Heart right ventricle (tissue), 16 donors: ENCODE measurements around the gene MAP7D3. TPM values are rescaled to one million over a fixed set of nuclear protein-coding genes. Genes with fewer than 3 reads are reported as not detected.

Source experiments
- ATAC-seq, 8 donors: fragments of 200-7000 bp; cut with Tn5 transposase; one replicate each; pipeline ENCODE4 v1.9.1; 2020; ENCODE audit warnings: mild to moderate bottlenecking in 8 of 8, moderate library complexity in 8 of 8, moderate number of reproducible peaks in 1 of 8
- DNase-seq, 2 donors: peaks; one replicate each; pipeline ENCODE4 v3.0.0-alpha.2; 2020
- H3K27ac ChIP-seq, 10 donors: fragments of 200-600 bp; sonication (generic) in 2 of 10; one replicate each; pipeline versions ENCODE4 v1.5.0 to v1.8.0; 2020 to 2022; ENCODE audit warnings: mild to moderate bottlenecking in 3 of 10
- H3K27me3 ChIP-seq, 7 donors: fragments of 200-600 bp; one replicate each; pipeline ENCODE4 v1.8.0; 2021 to 2022; ENCODE audit warnings: mild to moderate bottlenecking in 2 of 7
- H3K36me3 ChIP-seq, 9 donors: fragments of 200-600 bp; sonication (generic) in 1 of 9; one replicate each; pipeline versions ENCODE4 v1.5.0 to v1.8.0; 2020 to 2022; ENCODE audit warnings: mild to moderate bottlenecking in 2 of 9
- H3K4me1 ChIP-seq, 9 donors: fragments of 200-600 bp; sonication (generic) in 1 of 9; one replicate each; pipeline versions ENCODE4 v1.5.0 to v1.8.0; 2020 to 2022; ENCODE audit warnings: mild to moderate bottlenecking in 4 of 9
- H3K4me3 ChIP-seq, 10 donors: fragments of 200-600 bp; sonication (generic) in 2 of 10; one replicate each; pipeline versions ENCODE4 v1.5.0 to v1.8.0; 2020 to 2022; ENCODE audit warnings: mild to moderate bottlenecking in 7 of 10, moderate library complexity in 2 of 10
- H3K9me3 ChIP-seq, 11 donors: fragments of 200-600 bp in 10 of 11; sonication (generic) in 2 of 11; one replicate each; pipeline versions ENCODE4 v1.5.0 to v1.8.0; 2013 to 2022; ENCODE audit warnings: mild to moderate bottlenecking in 2 of 11, control low read depth in 1 of 11, moderate library complexity in 1 of 11
- WGBS, 2 donors: extraction: QIAGEN DNeasy Blood & Tissue Kit; methylation state at CpG; one replicate each; pipeline ENCODE4 v1.1.7; 2013; ENCODE audit warnings: inconsistent platforms in 1 of 2; 5-methylcytosine and 5-hydroxymethylcytosine counted together
- intact Hi-C, 10 donors: fragments of 100-400 bp; cut with DNase I; formaldehyde crosslinking; loops; one replicate each; pipeline versions ENCODE4 v1.11.1 to v1.14.2; 2022
- polyA plus RNA-seq, 2 donors: library from polyadenylated mRNA; stranded (reverse); fragments of 200-250 nt; gene quantifications; one replicate each; pipeline ENCODE4 v1.2.3, GENCODE V29; 2013
- total RNA-seq, 10 donors: library from RNA; stranded (reverse); fragmentation: NEBNext Ultra II Directional in 3 of 10; extraction: Animal tissue kit (Norgen Biotek cat#: 25700) in 3 of 10; gene quantifications; one replicate each; pipeline versions ENCODE4 v1.2.1 to v1.2.4, GENCODE V29; 2021 to 2023
- TF ChIP-seq, protein P1 (sequence below), 9 donors: fragments of 200-600 bp; sonication (generic) in 2 of 9; IDR thresholded peaks; one replicate each; pipeline versions ENCODE4 v1.5.0 to v1.8.0; 2021 to 2022; ENCODE audit warnings: antibody characterized with exemption in 9 of 9, mild to moderate bottlenecking in 5 of 9, moderate library complexity in 1 of 9
- donor health status: Arrhythmogenic right ventricular cardiomyopathy.
- donor health status: ischemic (EF 13 %, LVEDD 7.1; RV severe dilation, severe dysfunction).
- donor health status: healthy with polysubstance abuse.
- donor health status: DM: no; HTN: yes; CAD: no.
- donor health status: DM: no; HTN: no; CAD: no.
- donor health status: ischemic (EF 25% LVEDD 6.9; RV normal size, moderate dysfunction).
- donor health status: ischemic (EF 25% LVEDD 5.7; RV mildly dilated, moderate dysfunction).
- donor health status: healthy.
- donor health status: DM: yes; HTN: yes; CAD: no.
- donor health status: Ischemic cardiomyopathy.
- donor health status: ischemic (EF 35%, LVEDD 5.7; RV mildly dilated, moderate dysfunction).
- donor health status: nonischemic (EF 11% LVEDD 7.7; RV severe dilation, severe dysfunction).
- donor health status: DM: yes; HTN: yes; CAD: no.
- donor health status: PGD.
- donor health status: ischemic (EF 29% LVEDD 5.4; RV normal size, mild dysfunction).
- donor health status: nonischemic (EF 23%, LVEDD 6.1; RV moderate dilation, normal function).

The MAP7D3 gene
- total and polyA plus RNA-seq, 12 donors: 8.1 to 16.2 (median 14.0) TPM

- Histone ChIP-seq H3K27ac (peak overlapping the region; percentile 39 to 92 (median 79)), H3K4me3 (peak overlapping the region in 9 of 10 donors; percentile 4 to 54 (median 46)), H3K36me3 (no peaks in the 10 kb centered on the region), H3K27me3 (peaks cover 0 to 28% (median 0%) of the 10 kb centered on the region in 7 donors), H3K9me3 (no peaks in the 10 kb centered on the region), H3K4me1 (peaks cover 2 to 71% (median 25%) of the 10 kb centered on the region in 9 donors)
- DNase-seq (no peak), ATAC-seq (no peak)
- 74 to 79% methylated on average over 6 of the region's 6 CpGs for WGBS, 2 donors
- intact Hi-C loops: loop anchor here in 1 of 10 donors (1.0 kb wide), 1 partner anchor 31 kb away; no protein-coding TSS in a partner anchor
- TF ChIP-seq, protein P1, sequence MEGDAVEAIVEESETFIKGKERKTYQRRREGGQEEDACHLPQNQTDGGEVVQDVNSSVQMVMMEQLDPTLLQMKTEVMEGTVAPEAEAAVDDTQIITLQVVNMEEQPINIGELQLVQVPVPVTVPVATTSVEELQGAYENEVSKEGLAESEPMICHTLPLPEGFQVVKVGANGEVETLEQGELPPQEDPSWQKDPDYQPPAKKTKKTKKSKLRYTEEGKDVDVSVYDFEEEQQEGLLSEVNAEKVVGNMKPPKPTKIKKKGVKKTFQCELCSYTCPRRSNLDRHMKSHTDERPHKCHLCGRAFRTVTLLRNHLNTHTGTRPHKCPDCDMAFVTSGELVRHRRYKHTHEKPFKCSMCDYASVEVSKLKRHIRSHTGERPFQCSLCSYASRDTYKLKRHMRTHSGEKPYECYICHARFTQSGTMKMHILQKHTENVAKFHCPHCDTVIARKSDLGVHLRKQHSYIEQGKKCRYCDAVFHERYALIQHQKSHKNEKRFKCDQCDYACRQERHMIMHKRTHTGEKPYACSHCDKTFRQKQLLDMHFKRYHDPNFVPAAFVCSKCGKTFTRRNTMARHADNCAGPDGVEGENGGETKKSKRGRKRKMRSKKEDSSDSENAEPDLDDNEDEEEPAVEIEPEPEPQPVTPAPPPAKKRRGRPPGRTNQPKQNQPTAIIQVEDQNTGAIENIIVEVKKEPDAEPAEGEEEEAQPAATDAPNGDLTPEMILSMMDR (IDR thresholded peaks at IDR 0.05): no peak
Observed at GRCh38 chrX:136198678-136199243, 52.4 kb downstream of the MAP7D3 start.

- DNase-seq (no peak), ATAC-seq (no peak)
- peak overlapping the region; percentile 56 to 92 (median 79) for H3K27ac ChIP-seq
- H3K9me3 ChIP-seq: no peaks in the 10 kb centered on the region
- intact Hi-C loops: no loop called here
- TF ChIP-seq, protein P1 (IDR thresholded peaks at IDR 0.05): no peak
- H3K4me1 ChIP-seq: peaks cover 4 to 71% (median 26%) of the 10 kb centered on the region in 9 donors
- peak overlapping the region in 9 of 10 donors; percentile 1 to 54 (median 46) for H3K4me3 ChIP-seq
- H3K36me3 ChIP-seq: no peaks in the 10 kb centered on the region
- peaks cover 0 to 28% (median 0%) of the 10 kb centered on the region in 7 donors for H3K27me3 ChIP-seq
Observed at GRCh38 chrX:136198010-136198409, 53.2 kb downstream of the MAP7D3 start.

- Histone ChIP-seq H3K36me3 (no peaks in the 10 kb centered on the region), H3K4me3 (peak overlapping the region in 8 of 10 donors; percentile 17 to 54 (median 46)), H3K27ac (peak overlapping the region; percentile 15 to 92 (median 79)), H3K27me3 (peaks cover 0 to 28% (median 0%) of the 10 kb centered on the region in 7 donors), H3K9me3 (no peaks in the 10 kb centered on the region), H3K4me1 (peaks cover 2 to 79% (median 32%) of the 10 kb centered on the region in 9 donors)
- 28 to 46% methylated on average over 7 of the region's 7 CpGs for WGBS, 2 donors
- TF ChIP-seq, protein P1 (IDR thresholded peaks at IDR 0.05): no peak
- DNase-seq (peak in 1 of 2 donors; percentile 18), ATAC-seq (peak in 7 of 8 donors; percentile 21 to 64 (median 43))
- intact Hi-C loops: no loop called here
Observed at GRCh38 chrX:136196691-136197155, 54.5 kb downstream of the MAP7D3 start.

DNA sequence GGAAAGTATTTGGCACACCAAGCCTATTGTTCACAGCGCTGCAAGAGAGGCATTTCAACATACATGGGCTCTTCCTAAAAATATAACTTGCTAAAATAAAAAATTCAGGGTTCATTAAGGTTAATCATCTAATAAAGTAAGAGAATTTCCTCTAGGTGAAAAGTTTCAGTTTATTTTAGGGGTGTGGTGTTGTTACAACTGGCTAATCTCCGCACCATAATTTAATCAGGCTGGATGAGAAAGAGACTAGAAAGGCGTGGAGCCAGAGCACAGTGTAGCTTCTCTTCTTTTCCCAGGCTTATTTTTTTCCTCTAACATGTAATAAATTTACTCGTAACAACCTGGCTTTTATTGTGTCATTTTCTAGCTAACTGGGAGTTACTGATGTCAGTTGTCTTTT is 56.0 kb downstream of the MAP7D3 start:
- Histone ChIP-seq H3K27me3 (peaks cover 0 to 22% (median 0%) of the 10 kb centered on the region in 7 donors), H3K9me3 (no peaks in the 10 kb centered on the region), H3K27ac (peak overlapping the region; percentile 3 to 92 (median 78)), H3K4me1 (peaks cover 2 to 87% (median 46%) of the 10 kb centered on the region in 9 donors), H3K4me3 (no peak overlapping the region), H3K36me3 (no peaks in the 10 kb centered on the region)
- DNase-seq (no peak), ATAC-seq (no peak)
- WGBS, 2 donors: 50 to 51% methylated on average over 4 of the region's 4 CpGs
- intact Hi-C loops: no loop called here
- TF ChIP-seq, protein P1 (IDR thresholded peaks at IDR 0.05): no peak
